Hematopoietic multipotent progenitor cell (in vitro differentiated cells): Measurements from ENCODE around the gene TBC1D32. TPM values are rescaled to one million over a fixed set of nuclear protein-coding genes. Genes with fewer than 3 reads are reported as not detected.
"Not testable (repeated sequence)": the region's sequence is repeated elsewhere in the genome, so short reads cannot be mapped to it uniquely, and the experiment has no call there.

ENCODE experiments used
- DNase-seq, 3 donors: peaks; one replicate each; pipeline ENCODE4 v3.0.0-alpha.2; 2011 to 2015; ENCODE audit warnings: low read depth in 2 of 3, low spot score in 2 of 3
- total RNA-seq: library from RNA; depleted of rRNA; stranded (reverse); fragments of >200 nt; gene quantifications from one replicate; pipeline ENCODE4 v1.2.3, GENCODE V29; 2012

TBC1D32 gene
- total RNA-seq, 1 donor: 7.5 TPM

GRCh38 chr6:121236984-121237383 lies 97.3 kb downstream of the TBC1D32 start:
- no peak for DNase-seq

DNA sequence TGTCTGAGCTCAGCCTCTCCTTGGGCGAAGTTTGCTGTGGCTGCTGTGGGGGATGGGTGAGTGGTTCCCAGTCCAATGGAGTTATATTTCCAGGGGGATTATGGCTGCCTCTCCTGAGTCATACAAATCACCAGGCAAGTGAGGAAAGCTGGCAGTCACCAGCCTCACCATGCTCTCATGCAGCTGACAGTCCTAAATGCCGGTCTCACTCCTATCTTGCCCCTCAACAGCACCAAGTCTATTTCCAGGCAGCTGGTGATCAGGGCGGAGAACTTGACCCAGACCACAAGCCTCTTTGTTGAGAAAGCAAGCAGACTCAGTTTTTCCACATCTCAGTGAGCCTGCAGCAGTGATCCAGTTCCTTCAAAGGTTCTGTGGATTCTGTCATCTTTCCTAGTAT lies 98.9 kb downstream of the TBC1D32 start:
- DNase-seq: no peak

GRCh38 chr6:121223930-121224329 lies 110.3 kb downstream of the TBC1D32 start:
- no peak for DNase-seq

- no peak for DNase-seq
Observed at GRCh38 chr6:121223212-121223611, 111.1 kb downstream of the TBC1D32 start.

GRCh38 chr6:121222656-121223055 lies 111.6 kb downstream of the TBC1D32 start:
- DNase-seq: peak in 1 of 3 donors; percentile 1

DNA sequence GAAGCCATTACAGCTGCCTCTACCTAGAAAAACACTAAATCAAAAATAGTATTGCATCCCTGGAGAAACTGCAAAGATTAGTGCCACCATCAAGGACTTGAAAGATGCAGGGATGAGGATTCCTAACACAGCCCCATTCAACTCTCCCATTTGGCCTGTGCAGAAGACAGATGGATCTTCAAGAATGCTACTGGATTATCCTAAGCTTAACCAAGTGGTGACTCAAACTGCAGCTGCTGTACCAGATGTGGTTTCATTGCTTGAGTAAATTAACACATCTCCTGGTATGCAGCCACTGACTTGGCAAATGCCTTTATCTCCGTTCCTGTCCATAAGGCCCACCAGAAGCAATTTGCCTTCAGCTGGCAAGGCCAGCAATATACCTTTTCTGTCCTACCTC lies 117.4 kb downstream of the TBC1D32 start:
- DNase-seq: no peak

DNA sequence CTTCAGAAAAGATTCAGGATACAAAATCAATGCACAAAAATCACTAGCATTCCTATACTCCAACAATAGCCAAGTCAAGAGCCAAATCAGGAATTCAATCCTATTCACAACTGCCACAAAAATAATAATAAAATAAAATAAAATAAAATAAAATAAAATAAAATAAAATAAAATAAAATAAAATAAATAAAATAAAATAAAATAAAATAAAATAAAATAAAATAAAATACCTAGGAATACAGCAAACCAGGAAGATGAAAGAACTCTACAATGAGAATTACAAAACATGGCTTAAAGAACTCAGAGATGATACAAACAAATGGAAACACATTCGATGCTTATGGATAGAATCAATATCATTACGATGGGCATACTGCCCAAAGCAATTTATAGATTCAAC lies 120.9 kb downstream of the TBC1D32 start:
- not testable (repeated sequence) for DNase-seq

DNA sequence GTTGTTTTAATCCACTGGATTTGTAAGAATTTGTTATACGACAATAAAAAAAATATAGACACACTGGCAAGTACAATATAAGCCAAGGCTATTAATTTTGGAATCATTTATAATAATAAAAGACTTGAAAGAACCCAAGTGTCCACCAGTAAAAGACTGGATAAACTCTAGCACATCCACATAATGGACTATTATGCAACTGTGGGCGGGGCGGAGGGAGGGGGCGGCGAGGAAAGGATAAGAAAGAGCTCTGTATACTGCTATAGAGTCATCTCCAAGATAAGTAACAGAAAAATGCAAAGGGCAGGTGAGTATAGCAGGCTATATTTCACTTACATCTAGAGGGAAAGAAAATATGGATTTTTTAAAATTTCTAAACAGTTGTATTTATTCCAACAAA lies 123.3 kb downstream of the TBC1D32 start:
- no peak for DNase-seq

GRCh38 chr6:121205569-121205968 lies 128.7 kb downstream of the TBC1D32 start:
- no peak for DNase-seq

DNA sequence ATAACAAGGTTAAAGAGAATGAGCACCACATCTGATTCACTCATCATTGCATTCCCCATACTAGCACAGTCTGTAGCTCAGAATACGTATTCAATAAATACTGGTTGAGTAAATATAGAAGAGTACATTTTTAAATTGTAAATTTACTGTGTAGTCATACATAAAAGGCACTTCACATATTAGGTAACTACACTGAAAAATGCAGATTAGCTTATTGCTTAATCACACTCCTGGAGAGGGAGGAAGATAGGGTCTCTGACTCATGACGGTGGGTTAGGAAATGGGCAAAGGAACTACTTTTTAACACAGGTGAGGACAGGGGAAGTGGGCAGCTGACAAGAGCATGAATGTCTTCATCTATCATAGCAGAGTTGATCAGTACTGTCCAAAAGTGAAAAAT lies 133.2 kb downstream of the TBC1D32 start:
- DNase-seq: no peak

DNA sequence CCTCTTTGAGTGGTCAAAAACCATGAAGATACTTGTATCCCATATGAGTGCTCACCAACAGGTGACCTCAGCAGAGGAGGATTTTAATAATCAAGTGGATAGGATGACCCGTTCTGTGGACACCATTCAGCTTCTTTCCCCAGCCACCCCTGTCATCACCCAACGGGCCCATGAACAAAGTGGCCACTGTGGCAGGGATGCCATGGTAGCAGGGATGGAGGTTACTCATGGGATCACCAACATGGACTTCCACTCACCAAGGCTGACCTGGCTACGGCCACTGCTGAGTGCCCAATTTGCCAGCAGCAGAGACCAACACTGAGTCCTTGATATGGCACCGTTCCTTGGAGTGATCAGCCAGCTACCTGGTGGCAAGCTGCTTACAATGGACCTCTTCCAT lies 138.2 kb downstream of the TBC1D32 start:
- not testable (repeated sequence) for DNase-seq

DNA sequence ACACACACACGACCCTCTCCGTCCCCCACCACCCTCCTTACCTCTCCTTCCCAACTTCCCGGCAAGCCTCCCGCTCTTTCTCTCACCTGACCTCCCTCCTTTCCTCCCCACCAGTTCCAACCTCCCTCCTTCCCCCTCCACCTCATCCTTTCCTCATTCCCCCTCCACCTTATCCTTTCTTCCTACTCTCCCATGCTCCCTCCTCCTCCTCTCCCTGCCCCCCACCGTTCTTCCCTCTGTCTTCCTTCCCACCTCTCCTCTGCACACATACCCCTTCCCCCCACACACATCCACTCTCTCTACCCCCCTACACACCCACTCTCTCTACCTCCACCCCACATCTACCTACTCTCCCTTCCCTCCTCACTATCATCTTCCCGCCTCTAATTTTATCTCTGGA lies 144.2 kb downstream of the TBC1D32 start:
- no peak for DNase-seq

GRCh38 chr6:121188356-121188755 lies 145.9 kb downstream of the TBC1D32 start:
- DNase-seq: no peak

DNA sequence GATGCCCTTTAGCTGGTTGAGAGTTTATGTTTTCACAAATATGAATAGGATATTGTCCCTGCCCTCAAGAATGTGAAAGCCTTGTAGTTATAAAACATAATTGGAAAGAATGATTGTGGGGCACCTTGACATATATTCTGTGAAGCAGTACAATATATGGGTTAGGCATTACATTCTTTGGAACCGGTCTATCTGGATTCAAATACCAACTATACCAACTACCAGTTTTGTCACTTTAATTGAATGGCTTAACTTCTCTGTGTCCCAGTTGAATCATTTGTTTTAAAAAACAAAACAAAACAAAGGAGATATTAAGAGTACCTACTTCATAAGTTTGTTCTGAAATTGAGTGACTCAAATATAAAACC lies 146.5 kb downstream of the TBC1D32 start:
- no peak for DNase-seq

DNA sequence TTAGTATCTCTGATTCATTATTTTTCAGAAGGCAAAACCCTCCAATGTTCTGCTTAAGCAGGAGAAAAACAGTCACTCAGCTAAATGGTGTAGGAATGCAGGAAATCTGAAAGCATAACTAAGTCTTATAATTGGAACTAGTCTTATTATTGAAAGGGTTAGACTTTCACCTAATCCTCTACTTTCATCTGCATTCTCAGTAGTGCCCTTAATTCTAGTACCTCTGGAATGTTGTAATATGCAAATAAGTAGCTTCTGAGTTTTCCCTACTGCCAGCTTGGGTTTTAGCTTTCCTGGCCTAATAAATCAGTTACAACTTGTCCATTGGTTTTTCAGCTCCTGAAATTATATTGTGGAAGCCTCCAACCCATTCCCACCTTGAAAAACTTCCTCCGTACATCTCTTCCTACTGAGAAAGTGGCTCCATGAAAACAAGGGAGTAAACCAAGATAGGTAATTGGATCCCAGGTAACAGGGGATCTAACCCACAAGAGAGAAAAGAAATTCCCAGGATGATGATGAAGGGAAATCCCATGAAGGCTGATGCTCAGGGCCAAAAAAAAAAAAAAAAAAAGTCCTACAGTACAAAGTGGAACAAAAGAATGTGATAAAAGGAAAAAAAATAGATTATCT lies 147.0 kb downstream of the TBC1D32 start:
- no peak for DNase-seq

DNA sequence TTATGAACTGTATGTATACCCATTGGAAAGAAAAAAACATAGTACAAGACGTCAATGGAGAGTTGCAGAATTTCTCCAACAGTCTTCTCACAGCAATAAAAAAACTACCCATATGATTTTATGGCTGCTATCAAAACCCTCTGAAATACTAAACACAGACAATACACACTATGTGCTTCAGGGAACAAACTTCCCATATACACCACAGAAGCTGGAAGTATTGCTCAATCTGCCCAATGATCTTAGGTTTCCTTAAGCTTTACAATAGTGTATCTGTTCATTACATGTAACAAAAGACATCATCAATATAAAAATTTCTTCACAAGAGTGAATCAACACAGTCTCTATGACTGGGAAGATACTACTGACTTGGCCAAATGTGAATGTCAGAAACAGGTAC lies 150.5 kb downstream of the TBC1D32 start:
- no peak for DNase-seq

DNA sequence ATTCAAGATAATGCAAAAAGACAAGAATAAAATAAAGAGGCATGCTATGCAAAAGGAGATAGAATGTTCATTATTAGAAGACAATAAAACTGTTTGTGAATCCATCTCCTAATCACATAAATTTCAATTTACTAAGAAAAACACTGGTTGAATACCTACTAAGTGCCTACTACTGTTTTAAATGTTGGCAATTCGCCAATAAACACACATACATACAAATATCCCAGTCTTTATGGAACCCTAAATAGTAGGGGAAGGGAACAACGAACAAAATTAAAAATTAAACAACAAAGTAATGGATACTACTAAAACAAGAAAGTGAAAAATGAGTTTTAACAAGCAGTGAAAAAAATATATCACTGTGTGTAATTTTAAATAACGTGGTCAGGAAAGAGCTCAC lies 158.5 kb downstream of the TBC1D32 start:
- no peak for DNase-seq

DNA sequence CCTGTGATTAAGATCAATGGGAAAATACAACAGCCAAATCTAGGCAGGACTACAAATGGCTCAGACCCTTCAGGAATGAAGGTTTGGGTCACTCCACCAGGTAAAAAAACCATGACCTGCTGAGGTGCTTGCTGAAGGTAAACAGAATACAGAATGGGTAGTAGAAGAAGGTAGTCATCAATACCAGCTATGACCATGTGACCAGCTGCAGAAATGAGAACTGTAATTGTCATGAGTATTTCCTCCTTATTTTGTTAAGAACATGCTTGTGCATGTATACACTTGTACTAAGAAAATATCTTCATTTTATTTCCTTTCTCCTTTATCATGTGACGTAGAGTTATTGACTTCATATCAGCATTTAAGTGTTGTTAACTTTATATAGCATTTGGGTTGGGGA lies 161.8 kb downstream of the TBC1D32 start:
- DNase-seq: not testable (repeated sequence)

DNA sequence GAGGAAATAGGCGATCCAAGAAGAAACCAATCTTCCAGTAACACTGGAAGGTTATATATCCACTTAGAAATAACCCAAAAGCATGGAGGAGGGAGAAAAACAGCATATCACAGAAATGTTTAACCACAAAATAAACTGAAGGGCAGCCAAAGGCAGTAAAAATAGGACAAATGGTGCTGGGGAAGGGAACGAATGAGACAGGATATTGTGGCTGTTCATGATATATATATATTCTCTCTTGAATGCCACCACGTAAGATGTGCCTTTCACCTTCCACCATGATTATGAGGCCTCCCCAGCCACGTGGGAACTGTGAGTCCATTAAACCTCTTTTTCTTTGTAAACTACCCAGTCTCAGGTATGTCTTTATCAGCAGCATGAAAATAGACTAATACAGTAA lies 162.4 kb downstream of the TBC1D32 start:
- DNase-seq: no peak

GRCh38 chr6:121161886-121162285 lies 172.4 kb downstream of the TBC1D32 start:
- DNase-seq: no peak

- DNase-seq: no peak
Observed at GRCh38 chr6:121160276-121160675, 174.0 kb downstream of the TBC1D32 start.

- DNase-seq: no peak
Observed at GRCh38 chr6:121158891-121159290, 175.4 kb downstream of the TBC1D32 start.

- no peak for DNase-seq
Observed at GRCh38 chr6:121158438-121158837, 175.8 kb downstream of the TBC1D32 start.
